Fibroblast of peridontal ligament (primary cell): ENCODE data around the gene KLHL34.

Experiments used
- DNase-seq: peaks from one replicate; pipeline ENCODE4 v3.0.0-alpha.2; 2010; ENCODE audit errors: extremely low read depth

Gene KLHL34

GRCh38 chrX:21658152-21658737 lies at the start of gene KLHL34:
Gene KLHL34, minus strand, starts transcription at chrX:21658330. Its CDS starts 542 bp downstream, at chrX:21657788.
- no peak for DNase-seq

- DNase-seq, result no peak
Observed at GRCh38 chrX:21705225-21705624, 47.1 kb upstream of the KLHL34 start.

GRCh38 chrX:21702725-21703124 lies 44.6 kb upstream of the KLHL34 start:
- no peak for DNase-seq

- DNase-seq, result no peak
Observed at GRCh38 chrX:21700967-21701366, 42.8 kb upstream of the KLHL34 start.

GRCh38 chrX:21700275-21700674 lies 42.1 kb upstream of the KLHL34 start:
- DNase-seq, result no peak

- no peak for DNase-seq
Observed at GRCh38 chrX:21699136-21699535, 41.0 kb upstream of the KLHL34 start.

- DNase-seq, result no peak
Observed at GRCh38 chrX:21698272-21698671, 40.1 kb upstream of the KLHL34 start.

GRCh38 chrX:21691512-21692018 lies 33.4 kb upstream of the KLHL34 start:
- no peak for DNase-seq

- peak; percentile 76 for DNase-seq
Observed at GRCh38 chrX:21683941-21684340, 25.8 kb upstream of the KLHL34 start.

GRCh38 chrX:21678048-21678612 lies 20.0 kb upstream of the KLHL34 start:
- DNase-seq, result no peak

- DNase-seq, result no peak
Observed at GRCh38 chrX:21675931-21676330, 17.8 kb upstream of the KLHL34 start.

GRCh38 chrX:21674430-21675186 lies 16.5 kb upstream of the KLHL34 start:
- DNase-seq, result no peak

GRCh38 chrX:21666679-21667078 lies 8.5 kb upstream of the KLHL34 start:
- no peak for DNase-seq

- DNase-seq, result no peak
Observed at GRCh38 chrX:21666252-21666651, 8.1 kb upstream of the KLHL34 start.

GRCh38 chrX:21662761-21663160 lies 4.6 kb upstream of the KLHL34 start:
- no peak for DNase-seq

GRCh38 chrX:21661316-21661715 lies 3.2 kb upstream of the KLHL34 start:
- no peak for DNase-seq

- DNase-seq, result no peak
Observed at GRCh38 chrX:21660156-21660555, 2.0 kb upstream of the KLHL34 start.

- no peak for DNase-seq
Observed at GRCh38 chrX:21659320-21659719, 1.2 kb upstream of the KLHL34 start.

- no peak for DNase-seq
Observed at GRCh38 chrX:21658746-21659145, 616 bp upstream of the KLHL34 start.

- DNase-seq, result no peak
Observed at GRCh38 chrX:21657318-21658151, 595 bp downstream of the KLHL34 start.

GRCh38 chrX:21656587-21657317 lies 1.4 kb downstream of the KLHL34 start:
- no peak for DNase-seq
